Left ventricle myocardium inferior (tissue), 1 donor: Measurements from ENCODE around the gene TNS3. TPM values are rescaled to one million over a fixed set of nuclear protein-coding genes. Genes with fewer than 3 reads are reported as not detected.

ENCODE experiments used
- DNase-seq: peaks from one replicate; pipeline ENCODE4 v3.0.0-alpha.2; 2020
- H3K27ac ChIP-seq: fragments of 200-600 bp; replicated peaks from 2 replicates; pipeline ENCODE4 v1.8.0; 2021
- H3K27me3 ChIP-seq: fragments of 200-600 bp; 2 replicates; pipeline ENCODE4 v1.8.0; 2021; ENCODE audit warnings: low read depth
- H3K36me3 ChIP-seq: fragments of 200-600 bp; 2 replicates; pipeline ENCODE4 v1.8.0; 2021
- H3K4me1 ChIP-seq: fragments of 200-600 bp; 2 replicates; pipeline ENCODE4 v1.8.0; 2021
- H3K4me3 ChIP-seq: fragments of 200-600 bp; 2 replicates; pipeline ENCODE4 v1.8.0; 2021; ENCODE audit warnings: mild to moderate bottlenecking, moderate library complexity
- H3K9me3 ChIP-seq: fragments of 200-600 bp; replicated peaks from 2 replicates; pipeline ENCODE4 v1.8.0; 2021
- intact Hi-C: fragments of 100-400 bp; cut with micrococcal nuclease; formaldehyde crosslinking; loops from one replicate; pipeline ENCODE4 v1.11.0; 2022
- total RNA-seq: library from RNA; stranded (reverse); fragmentation: NEBNext Ultra II Directional; extraction: Animal tissue kit (Norgen Biotek cat#: 25700); gene quantifications from one replicate; pipeline ENCODE4 v1.2.1, GENCODE V29; 2021
- TF ChIP-seq, protein P1 (sequence below): fragments of 200-600 bp; IDR thresholded peaks from 2 replicates; pipeline ENCODE4 v1.8.0; 2021; ENCODE audit warnings: antibody characterized with exemption, mild to moderate bottlenecking, borderline replicate concordance
- donor health status: DM: no; HTN: yes; CAD: no; lungs with severe emphysema.

Gene TNS3
- total RNA-seq, 1 donor from 2014 or later = 40.6 TPM

DNA sequence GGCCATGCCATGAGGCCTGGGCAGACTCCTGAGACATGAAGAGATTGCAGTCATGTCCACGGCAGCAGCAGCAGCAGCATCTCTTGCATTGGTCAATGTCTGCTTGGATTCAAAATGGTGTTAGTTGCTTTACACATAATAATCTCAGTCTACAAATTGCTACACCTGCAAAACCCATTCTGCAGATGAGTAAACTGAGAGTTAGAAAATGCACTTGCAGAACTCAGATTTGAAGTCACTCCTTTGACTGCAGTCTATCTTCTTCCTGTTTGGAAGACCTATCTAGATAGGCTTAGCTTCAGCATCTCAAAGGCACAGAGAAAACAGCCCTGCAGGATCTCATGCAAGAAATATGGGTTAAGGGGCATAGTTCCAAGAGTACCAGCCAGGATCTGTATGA is 350.3 kb downstream of the TNS3 start:
- no peaks in the 10 kb centered on the region for H3K36me3 ChIP-seq
- DNase-seq = no peak
- intact Hi-C loops = no loop called here
- H3K9me3 ChIP-seq = no peaks in the 10 kb centered on the region
- TF ChIP-seq, protein P1, sequence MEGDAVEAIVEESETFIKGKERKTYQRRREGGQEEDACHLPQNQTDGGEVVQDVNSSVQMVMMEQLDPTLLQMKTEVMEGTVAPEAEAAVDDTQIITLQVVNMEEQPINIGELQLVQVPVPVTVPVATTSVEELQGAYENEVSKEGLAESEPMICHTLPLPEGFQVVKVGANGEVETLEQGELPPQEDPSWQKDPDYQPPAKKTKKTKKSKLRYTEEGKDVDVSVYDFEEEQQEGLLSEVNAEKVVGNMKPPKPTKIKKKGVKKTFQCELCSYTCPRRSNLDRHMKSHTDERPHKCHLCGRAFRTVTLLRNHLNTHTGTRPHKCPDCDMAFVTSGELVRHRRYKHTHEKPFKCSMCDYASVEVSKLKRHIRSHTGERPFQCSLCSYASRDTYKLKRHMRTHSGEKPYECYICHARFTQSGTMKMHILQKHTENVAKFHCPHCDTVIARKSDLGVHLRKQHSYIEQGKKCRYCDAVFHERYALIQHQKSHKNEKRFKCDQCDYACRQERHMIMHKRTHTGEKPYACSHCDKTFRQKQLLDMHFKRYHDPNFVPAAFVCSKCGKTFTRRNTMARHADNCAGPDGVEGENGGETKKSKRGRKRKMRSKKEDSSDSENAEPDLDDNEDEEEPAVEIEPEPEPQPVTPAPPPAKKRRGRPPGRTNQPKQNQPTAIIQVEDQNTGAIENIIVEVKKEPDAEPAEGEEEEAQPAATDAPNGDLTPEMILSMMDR = no peak
- H3K4me1 ChIP-seq = peaks cover 20% of the 10 kb centered on the region
- no peak overlapping the region for H3K4me3 ChIP-seq
- H3K27me3 ChIP-seq = no peaks in the 10 kb centered on the region
- no peak overlapping the region for H3K27ac ChIP-seq

DNA sequence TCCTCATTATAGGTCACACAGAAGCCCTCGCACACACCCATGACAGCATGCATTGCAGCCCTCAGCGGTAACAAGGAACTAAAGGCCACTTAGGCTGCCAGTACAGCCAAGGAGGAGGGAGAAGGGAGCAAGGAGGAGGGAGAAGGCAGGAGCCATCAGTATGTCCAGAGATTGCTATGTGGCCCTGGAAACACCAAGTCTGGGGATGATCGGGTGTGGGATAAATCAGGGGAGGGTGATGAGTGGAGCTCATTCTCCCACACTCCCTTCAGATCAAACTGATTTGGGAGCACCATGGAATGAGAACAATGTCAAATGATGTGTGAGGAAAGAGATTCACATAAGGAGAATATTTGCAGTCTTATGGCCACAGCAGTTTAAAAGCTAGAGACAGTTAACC is 350.9 kb downstream of the TNS3 start:
- no peak for DNase-seq
- no peak overlapping the region for H3K4me3 ChIP-seq
- H3K36me3 ChIP-seq = no peaks in the 10 kb centered on the region
- TF ChIP-seq, protein P1 = no peak
- H3K27me3 ChIP-seq = no peaks in the 10 kb centered on the region
- no peak overlapping the region for H3K27ac ChIP-seq
- intact Hi-C loops = no loop called here
- H3K4me1 ChIP-seq = peaks cover 14% of the 10 kb centered on the region
- H3K9me3 ChIP-seq = no peaks in the 10 kb centered on the region

DNA sequence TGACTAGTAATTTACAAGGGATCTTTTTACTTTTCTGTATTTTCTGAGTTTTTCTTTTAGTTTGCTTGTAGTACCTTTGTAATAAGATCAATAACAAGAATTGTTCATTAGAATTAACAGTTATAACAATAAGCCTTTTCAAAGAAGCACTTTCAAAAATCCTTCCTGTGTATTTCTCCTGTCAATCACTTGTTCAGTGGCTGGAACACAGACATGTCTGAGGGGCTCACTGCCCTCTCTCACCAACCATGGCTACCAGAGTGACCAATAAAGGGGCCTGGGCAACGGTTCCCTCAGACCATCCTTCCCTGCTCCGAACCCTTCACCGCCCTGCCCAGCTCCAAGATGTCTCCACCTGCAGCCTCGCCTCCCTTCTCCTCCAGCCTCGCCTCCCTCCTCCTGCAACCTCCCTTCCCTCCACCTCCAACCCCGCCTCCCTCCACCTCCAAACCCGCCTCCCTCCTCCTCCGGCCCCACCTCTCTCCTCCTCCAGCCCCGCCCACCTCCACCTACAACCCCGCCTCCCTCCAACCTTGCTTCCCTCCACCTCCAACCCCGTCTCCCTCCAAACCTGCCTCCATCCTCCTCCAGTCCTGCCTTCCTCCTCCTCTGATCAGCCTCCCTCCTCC is 353.4 kb downstream of the TNS3 start:
- no peak overlapping the region for H3K4me3 ChIP-seq
- H3K36me3 ChIP-seq = no peaks in the 10 kb centered on the region
- TF ChIP-seq, protein P1 = no peak
- DNase-seq = no peak
- no peak overlapping the region for H3K27ac ChIP-seq
- H3K27me3 ChIP-seq = no peaks in the 10 kb centered on the region
- intact Hi-C loops = no loop called here
- H3K9me3 ChIP-seq = no peaks in the 10 kb centered on the region
- peaks cover 11% of the 10 kb centered on the region for H3K4me1 ChIP-seq

DNA sequence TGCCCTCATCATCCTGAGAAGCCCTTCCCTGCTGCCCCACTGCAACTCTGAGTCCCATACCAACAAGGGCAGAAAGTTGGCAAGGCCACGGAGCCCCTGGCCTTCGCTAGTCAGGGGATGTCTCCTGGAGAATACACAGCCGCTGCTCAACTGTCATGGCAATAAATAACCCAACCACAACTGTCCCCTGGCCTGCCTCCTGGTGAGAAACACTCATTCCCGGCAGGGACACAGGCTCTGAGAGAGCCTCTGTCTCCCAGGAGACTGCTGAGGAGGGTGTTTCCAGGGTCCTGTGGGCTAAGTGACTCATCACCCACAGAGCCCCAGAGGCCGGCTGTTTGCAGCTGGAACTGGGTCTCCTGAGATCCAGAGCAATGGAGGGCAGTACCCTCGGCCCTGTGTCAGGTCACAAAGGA is 354.1 kb downstream of the TNS3 start:
- intact Hi-C loops = no loop called here
- H3K4me1 ChIP-seq = peaks cover 11% of the 10 kb centered on the region
- H3K27me3 ChIP-seq = no peaks in the 10 kb centered on the region
- H3K36me3 ChIP-seq = no peaks in the 10 kb centered on the region
- no peak overlapping the region for H3K27ac ChIP-seq
- DNase-seq = no peak
- TF ChIP-seq, protein P1 = no peak
- H3K4me3 ChIP-seq = no peak overlapping the region
- H3K9me3 ChIP-seq = no peaks in the 10 kb centered on the region

DNA sequence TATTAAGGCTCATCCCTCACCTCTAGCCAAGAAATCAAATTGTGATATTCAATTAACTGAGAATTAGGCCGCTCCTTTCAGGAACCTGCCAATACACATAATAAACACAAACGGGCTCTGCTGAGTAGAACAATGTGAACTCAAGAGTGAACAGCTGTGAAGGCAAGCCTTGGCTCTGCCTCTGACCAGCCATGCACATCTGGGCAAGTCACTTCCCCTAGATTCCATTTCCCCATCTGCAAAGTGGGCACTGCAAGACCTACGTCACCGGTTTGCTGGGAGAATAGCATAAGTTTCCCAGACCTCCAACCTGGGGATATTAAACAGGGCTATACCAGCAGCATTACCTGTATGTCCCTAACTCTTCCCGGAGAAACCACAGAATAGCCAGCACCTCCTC is 355.2 kb downstream of the TNS3 start:
- DNase-seq = no peak
- H3K4me3 ChIP-seq = no peak overlapping the region
- H3K36me3 ChIP-seq = no peaks in the 10 kb centered on the region
- H3K27me3 ChIP-seq = no peaks in the 10 kb centered on the region
- no peaks in the 10 kb centered on the region for H3K9me3 ChIP-seq
- intact Hi-C loops = no loop called here
- H3K27ac ChIP-seq = no peak overlapping the region
- peaks cover 11% of the 10 kb centered on the region for H3K4me1 ChIP-seq
- TF ChIP-seq, protein P1 = no peak
